SU-DHL-6 (cell line): Measurements from ENCODE around the gene DNMT3A.

Experiments
- EZH2phosphoT487 ChIP-seq: fragments of 200-600 bp; sonication (generic), shearing (Covaris generic); conservative IDR thresholded peaks from 2 replicates; pipeline ENCODE4 v1.6.1; 2018; ENCODE audit warnings: mild to moderate bottlenecking, antibody characterized with exemption, low read length, moderate library complexity, mixed read lengths
- TF ChIP-seq, protein P1 (sequence below): fragments of 200-600 bp; sonication (generic); IDR thresholded peaks from one replicate; pipeline ENCODE4 v1.5.1; 2017; ENCODE audit warnings: antibody characterized with exemption, mild to moderate bottlenecking, low read length, moderate library complexity; ENCODE audit not compliant: insufficient read depth, poor library complexity, severe bottlenecking

GRCh38 chr2:25229279-25230197, 112.2 kb downstream of the DNMT3A start:
- TF ChIP-seq, protein P1, sequence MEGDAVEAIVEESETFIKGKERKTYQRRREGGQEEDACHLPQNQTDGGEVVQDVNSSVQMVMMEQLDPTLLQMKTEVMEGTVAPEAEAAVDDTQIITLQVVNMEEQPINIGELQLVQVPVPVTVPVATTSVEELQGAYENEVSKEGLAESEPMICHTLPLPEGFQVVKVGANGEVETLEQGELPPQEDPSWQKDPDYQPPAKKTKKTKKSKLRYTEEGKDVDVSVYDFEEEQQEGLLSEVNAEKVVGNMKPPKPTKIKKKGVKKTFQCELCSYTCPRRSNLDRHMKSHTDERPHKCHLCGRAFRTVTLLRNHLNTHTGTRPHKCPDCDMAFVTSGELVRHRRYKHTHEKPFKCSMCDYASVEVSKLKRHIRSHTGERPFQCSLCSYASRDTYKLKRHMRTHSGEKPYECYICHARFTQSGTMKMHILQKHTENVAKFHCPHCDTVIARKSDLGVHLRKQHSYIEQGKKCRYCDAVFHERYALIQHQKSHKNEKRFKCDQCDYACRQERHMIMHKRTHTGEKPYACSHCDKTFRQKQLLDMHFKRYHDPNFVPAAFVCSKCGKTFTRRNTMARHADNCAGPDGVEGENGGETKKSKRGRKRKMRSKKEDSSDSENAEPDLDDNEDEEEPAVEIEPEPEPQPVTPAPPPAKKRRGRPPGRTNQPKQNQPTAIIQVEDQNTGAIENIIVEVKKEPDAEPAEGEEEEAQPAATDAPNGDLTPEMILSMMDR, result no peak
- no peak for TF ChIP-seq EZH2phosphoT487
